DMS53 (cell line): Measurements from ENCODE around the gene DDX41.

Experiments used
- DNase-seq: peaks from one replicate; lab custom pipeline; 2025; lab: John Stamatoyannopoulos, UW

DDX41 gene

DNA sequence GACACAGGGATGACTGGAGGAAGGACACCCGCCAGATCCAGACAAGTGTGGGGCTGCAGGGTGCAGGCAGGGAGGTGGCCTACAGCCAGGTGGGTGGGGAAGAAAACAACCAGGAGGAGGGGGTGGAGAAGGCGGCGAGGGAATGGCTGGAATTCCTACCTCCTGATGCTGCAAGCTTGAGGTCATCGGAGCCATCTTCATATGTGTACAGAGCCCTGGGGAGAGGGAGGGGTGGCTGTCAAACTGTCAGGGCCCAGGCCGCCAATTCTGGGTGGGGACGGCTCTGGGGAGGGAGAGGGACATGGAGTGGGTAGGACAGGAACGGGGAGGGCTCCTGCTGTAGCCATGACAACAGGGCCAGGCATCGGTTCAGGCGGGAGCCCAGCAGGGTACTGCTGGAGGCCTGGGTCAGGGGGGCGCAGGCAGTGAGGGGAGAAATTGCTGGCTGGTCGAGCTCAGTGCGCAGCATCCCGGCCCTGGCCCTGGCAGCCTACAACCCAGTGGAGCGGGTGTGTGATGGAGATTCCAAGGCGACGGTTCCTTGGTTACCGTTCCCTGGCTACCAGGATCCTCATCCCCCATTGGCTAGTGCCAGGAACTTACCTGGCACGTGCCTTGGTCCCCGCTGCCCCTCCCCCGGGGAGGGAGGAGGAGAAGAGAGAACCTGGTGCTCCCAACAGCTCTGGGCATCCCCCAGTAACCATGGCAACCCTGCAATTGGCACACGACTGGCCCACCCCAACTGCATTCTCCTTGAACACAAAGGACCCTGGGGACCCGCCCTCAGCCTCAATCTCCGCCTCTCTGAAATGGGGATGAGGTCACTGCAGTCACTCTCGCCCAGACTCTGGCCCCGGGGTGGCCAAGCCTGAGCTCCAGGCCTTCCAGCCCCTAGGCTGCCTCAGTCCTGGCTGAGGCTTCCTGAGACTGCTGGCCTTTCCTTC, 47.8 kb downstream of the DDX41 start:
- peak; percentile 35 for DNase-seq

DNA sequence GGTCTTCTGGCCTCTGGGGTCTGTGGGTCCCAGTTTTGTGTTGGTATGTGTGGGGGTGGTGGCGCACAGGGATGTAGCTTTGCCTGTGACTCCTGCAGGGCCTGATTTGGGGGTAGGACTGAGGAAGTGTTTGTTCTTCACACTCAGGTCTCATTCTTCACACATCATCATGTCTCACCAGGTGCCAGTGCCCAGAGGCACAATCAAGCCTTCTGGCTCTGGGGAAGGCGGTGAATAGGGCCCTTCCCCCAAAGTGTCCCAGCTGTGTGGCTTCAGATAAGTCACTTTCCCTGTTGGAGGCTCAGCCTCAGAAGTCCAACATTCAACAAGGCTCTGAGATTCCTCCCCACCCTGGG, 48.5 kb downstream of the DDX41 start:
- DNase-seq = no peak

DNA sequence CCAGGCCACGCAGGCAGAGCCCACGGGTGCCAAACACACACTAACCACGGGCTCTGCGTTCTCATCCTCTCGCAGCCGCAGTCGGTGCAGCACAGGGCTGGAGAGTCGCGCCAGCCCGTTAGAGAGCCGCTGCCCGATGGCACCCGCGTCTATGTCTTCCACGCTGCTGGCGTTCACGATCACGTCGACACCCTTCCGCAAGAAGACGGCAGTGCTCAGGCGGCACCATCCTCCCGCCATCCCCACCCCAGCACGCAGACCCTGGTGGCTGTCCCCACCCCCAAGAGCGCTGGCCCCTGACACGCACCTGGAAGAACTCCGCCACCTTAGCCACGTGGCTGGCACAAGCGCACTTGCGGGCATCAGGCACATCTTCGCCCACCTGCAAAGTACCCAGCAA, 49.3 kb downstream of the DDX41 start:
- DNase-seq = no peak

DNA sequence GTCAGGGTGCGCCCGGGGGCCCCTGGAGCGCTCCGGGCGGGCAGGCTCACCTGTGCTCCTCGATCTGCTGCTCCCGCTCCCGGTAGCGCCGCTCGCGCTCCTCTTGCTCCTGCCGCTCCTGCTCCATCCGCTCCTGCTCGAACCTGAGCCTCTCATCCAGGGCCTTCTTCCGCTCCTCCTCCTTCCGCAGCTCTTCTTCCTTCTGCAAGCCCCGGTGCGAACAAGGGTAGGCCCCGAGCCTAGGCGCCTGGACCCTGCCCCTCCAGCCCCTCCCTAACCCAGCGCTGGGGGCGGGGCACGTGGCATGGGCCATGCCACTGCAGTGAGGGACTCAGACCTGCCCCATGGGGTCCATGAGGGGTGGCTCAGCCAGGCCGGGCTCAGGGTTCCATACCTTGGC, 49.9 kb downstream of the DDX41 start:
- DNase-seq = no peak

DNA sequence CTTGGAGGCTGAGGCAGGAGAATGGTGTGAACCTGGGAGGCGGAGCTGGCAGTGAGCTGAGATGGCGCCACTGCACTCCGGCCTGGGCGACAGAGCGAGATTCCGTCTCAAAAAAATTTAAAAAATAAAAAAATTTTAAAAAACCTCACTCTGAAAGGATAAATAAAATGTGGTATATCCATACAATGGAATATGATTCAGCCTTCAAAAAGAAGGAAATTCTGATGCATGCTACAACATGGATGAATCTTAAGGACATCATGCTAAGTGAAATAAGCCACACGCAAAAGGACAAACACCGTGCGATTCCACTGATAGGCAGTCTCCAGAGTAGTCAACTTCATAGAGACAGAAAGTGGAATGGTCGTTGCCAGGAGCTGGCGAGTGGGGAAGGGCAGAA, 51.7 kb downstream of the DDX41 start:
- no peak for DNase-seq

DNA sequence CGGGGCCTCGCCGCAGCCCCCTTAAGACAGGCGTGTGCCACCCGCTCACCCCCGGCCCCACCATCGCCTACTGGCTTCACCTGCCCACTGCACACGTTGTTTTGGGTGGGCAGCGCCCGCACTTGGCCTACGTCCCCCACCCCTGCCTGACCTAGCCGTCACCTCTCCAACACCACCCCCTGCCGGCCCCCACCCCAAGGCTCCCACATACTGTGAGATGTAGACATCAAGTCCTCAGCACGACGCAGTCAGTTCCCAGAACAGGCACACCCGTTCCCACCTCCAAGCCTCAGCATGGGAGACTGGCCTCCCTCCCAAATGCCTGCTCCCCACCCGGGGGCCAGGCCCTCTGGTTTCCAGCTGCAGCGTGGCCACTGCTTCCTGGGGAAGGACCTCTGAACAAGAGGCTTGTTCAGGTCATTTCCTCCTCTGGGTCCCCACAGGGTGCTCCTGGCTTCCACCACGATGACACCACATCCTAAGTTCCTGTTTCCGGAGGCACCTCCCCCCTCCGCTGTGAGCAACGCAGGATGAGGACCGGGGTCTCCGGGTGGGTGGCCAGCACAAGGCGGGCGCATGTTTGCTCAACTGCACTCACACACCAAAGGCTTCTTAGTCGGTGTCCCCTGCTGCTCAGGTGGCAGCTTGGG, 54.6 kb downstream of the DDX41 start:
- no peak for DNase-seq
